Measurements from ENCODE around the gene VPS11.

- TF ChIP-seq CTCF (IDR thresholded peaks at IDR 0.05; ENCODE audit: low read depth, low read length) (no peak), EZH2phosphoT487 (IDR thresholded peaks at IDR 0.05; ENCODE audit: low read depth) (no peak)
Measured at GRCh38 chr11:119107538-119108145, 40.0 kb downstream of the VPS11 start.

All from OCI-LY3 (cell line).